Immature natural killer cell (primary cell): Measurements from ENCODE around the gene GAPDHS. TPM values are rescaled to one million over a fixed set of nuclear protein-coding genes. Genes with fewer than 3 reads are reported as not detected.
A peak's percentile ranks its signal among the peaks of the same experiment; 100 is the strongest.

ENCODE experiments used
- DNase-seq, 3 donors: peaks; one replicate each; pipeline ENCODE4 v3.0.0; 2022; ENCODE audit warnings: mixed read lengths in 1 of 3
- H3K27ac Mint-ChIP-seq, 6 donors: one replicate each; pipeline ENCODE4 v1.8.0; 2020; ENCODE audit warnings: mixed read lengths in 6 of 6, mild to moderate bottlenecking in 5 of 6, inconsistent platforms in 4 of 6, moderate library complexity in 3 of 6
- H3K27me3 Mint-ChIP-seq, 3 donors: one replicate each; pipeline ENCODE4 v1.8.0; 2020 to 2021; ENCODE audit warnings: low read depth in 3 of 3, mild to moderate bottlenecking in 3 of 3, mixed read lengths in 3 of 3, moderate library complexity in 3 of 3, inconsistent platforms in 1 of 3
- H3K36me3 Mint-ChIP-seq, 3 donors: one replicate each; pipeline ENCODE4 v1.8.0; 2020; ENCODE audit warnings: mixed read lengths in 3 of 3, inconsistent platforms in 2 of 3, mild to moderate bottlenecking in 2 of 3
- H3K4me1 Mint-ChIP-seq, 2 donors: one replicate each; pipeline ENCODE4 v1.8.0; 2020; ENCODE audit warnings: inconsistent platforms in 2 of 2, mild to moderate bottlenecking in 2 of 2, mixed read lengths in 2 of 2, moderate library complexity in 1 of 2
- H3K4me3 Mint-ChIP-seq, 5 donors: one replicate each; pipeline ENCODE4 v1.8.0; 2020; ENCODE audit warnings: mild to moderate bottlenecking in 5 of 5, mixed read lengths in 5 of 5, inconsistent platforms in 3 of 5, moderate library complexity in 3 of 5
- H3K9me3 Mint-ChIP-seq, 6 donors: one replicate each; pipeline ENCODE4 v1.8.0; 2020; ENCODE audit warnings: mild to moderate bottlenecking in 6 of 6, mixed read lengths in 6 of 6, inconsistent platforms in 4 of 6, moderate library complexity in 3 of 6
- polyA plus RNA-seq, 3 donors: library from polyadenylated mRNA; unstranded; fragments of 300-500 nt; fragmentation: Illumina TruSeq; gene quantifications; one replicate each; pipeline ENCODE4 v1.2.3, GENCODE V29; 2021

Gene GAPDHS
- polyA plus RNA-seq, 3 donors from 2014 or later, result not detected

GRCh38 chr19:35500611-35501010, 32.6 kb upstream of the GAPDHS start:
- no peaks in the 10 kb centered on the region for H3K36me3 Mint-ChIP-seq
- H3K27me3 Mint-ChIP-seq, result peaks cover 0 to 7% (median 3%) of the 10 kb centered on the region in 3 donors
- no peak overlapping the region for H3K4me3 Mint-ChIP-seq
- H3K27ac Mint-ChIP-seq, result no peak overlapping the region
- no peaks in the 10 kb centered on the region for H3K9me3 Mint-ChIP-seq
- DNase-seq, result no peak
- H3K4me1 Mint-ChIP-seq, result peaks cover 0 to under 1% of the 10 kb centered on the region in 2 donors

- H3K36me3 Mint-ChIP-seq, result peaks cover 0 to 6% (median 0%) of the 10 kb centered on the region in 3 donors
- H3K4me3 Mint-ChIP-seq, result no peak overlapping the region
- H3K27me3 Mint-ChIP-seq, result peaks cover 0 to 7% (median 5%) of the 10 kb centered on the region in 3 donors
- no peaks in the 10 kb centered on the region for H3K4me1 Mint-ChIP-seq
- no peaks in the 10 kb centered on the region for H3K9me3 Mint-ChIP-seq
- DNase-seq, result no peak
- no peak overlapping the region for H3K27ac Mint-ChIP-seq
These were observed 31.6 kb upstream of the GAPDHS start for GRCh38 chr19:35501684-35502083.

DNA sequence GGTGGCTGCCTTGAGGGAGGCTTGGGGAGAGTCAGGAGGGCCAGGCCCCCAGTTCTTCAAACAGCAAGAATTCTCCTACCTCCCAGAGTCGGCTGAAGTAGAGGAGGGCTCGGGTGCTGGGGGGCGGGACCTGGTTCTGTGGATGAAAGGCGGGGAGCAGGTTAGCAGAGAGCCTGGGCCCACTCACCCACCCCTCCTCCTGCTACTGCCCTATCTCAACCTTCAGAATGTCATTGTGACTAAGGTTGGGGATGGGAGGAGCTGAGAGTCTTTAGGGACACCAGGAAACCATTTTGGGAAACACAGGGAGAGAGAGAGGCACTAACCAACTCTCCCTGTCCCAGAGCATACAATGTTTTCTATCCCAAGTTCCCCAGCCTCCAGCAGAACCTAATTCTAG, 30.5 kb upstream of the GAPDHS start:
- Mint-ChIP-seq H3K9me3 (no peaks in the 10 kb centered on the region), H3K36me3 (peaks cover 0 to 6% (median 0%) of the 10 kb centered on the region in 3 donors), H3K4me1 (no peaks in the 10 kb centered on the region), H3K4me3 (no peak overlapping the region), H3K27me3 (peaks cover 0 to 7% (median 5%) of the 10 kb centered on the region in 3 donors), H3K27ac (no peak overlapping the region)
- DNase-seq, result no peak

- DNase-seq, result no peak
- Mint-ChIP-seq H3K9me3 (no peaks in the 10 kb centered on the region), H3K27me3 (peaks cover 1 to 6% (median 6%) of the 10 kb centered on the region in 3 donors), H3K27ac (peak overlapping the region in 1 of 6 donors; percentile 24), H3K4me1 (peaks cover 22 to 28% of the 10 kb centered on the region in 2 donors), H3K4me3 (no peak overlapping the region), H3K36me3 (peaks cover 0 to 6% (median 0%) of the 10 kb centered on the region in 3 donors)
These were observed 27.2 kb upstream of the GAPDHS start for GRCh38 chr19:35506011-35506410.

DNA sequence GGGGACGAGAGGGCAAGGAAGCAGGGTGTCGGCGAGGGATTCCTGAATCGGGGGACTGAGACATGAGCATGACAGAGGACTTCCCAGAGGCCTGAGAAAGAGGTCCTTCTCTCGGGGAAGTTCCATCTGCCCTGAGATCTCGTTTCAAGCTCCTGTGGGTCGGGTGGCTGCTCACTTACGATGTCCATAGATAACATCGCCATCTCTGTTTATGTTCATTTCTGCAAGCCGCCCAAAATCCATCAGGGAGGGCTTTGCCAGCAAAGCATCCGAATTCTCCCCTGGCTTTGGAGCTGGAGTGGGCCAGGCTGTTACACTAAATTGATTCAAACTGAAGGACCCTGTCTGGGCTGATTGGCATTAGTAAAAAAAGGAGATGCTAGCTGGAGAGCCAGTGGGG, 25.7 kb upstream of the GAPDHS start:
- no peaks in the 10 kb centered on the region for H3K9me3 Mint-ChIP-seq
- peaks cover 22 to 28% of the 10 kb centered on the region in 2 donors for H3K4me1 Mint-ChIP-seq
- H3K4me3 Mint-ChIP-seq, result no peak overlapping the region
- H3K27ac Mint-ChIP-seq, result no peak overlapping the region
- H3K36me3 Mint-ChIP-seq, result peaks cover 0 to 6% (median 0%) of the 10 kb centered on the region in 3 donors
- peaks cover 1 to 6% (median 6%) of the 10 kb centered on the region in 3 donors for H3K27me3 Mint-ChIP-seq
- no peak for DNase-seq

GRCh38 chr19:35508129-35508528, 25.1 kb upstream of the GAPDHS start:
- no peak for DNase-seq
- Mint-ChIP-seq H3K4me1 (peaks cover 22 to 28% of the 10 kb centered on the region in 2 donors), H3K27me3 (peaks cover 1 to 6% (median 6%) of the 10 kb centered on the region in 3 donors), H3K9me3 (no peaks in the 10 kb centered on the region), H3K27ac (peak overlapping the region in 5 of 6 donors; percentile 8 to 33 (median 18)), H3K4me3 (peak overlapping the region in 3 of 5 donors; percentile 25 to 41 (median 40)), H3K36me3 (peaks cover 0 to 6% (median 0%) of the 10 kb centered on the region in 3 donors)

DNA sequence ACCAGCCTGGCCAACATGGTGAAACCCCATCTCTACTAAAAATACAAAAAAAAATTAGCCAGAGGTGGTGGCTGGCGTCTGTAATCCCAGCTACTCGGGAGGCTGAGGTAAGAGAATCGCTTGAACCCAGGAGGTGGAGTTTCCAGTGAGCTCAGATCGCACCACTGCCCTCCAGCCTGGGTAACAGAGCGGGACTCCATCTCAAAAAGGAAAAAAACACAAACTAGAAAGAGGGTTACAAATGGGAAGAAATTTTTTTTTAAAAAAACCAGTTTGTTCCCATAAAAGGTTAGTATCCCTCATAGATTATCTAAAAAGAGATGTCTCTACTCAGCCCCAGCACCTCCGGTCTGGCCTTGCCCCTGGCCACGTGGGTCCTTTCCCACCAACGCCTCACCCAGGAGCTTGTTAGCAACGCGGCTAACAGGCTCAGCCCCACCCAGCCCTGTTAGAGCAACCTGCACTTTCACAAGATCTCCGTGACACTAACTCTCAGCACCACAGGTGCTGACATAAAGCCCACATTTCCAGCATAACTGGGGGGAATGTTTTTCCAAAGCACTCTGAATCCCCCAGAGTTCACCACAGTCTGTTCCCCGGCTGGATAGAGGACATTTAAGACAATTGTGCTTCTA, 24.1 kb upstream of the GAPDHS start:
- no peaks in the 10 kb centered on the region for H3K9me3 Mint-ChIP-seq
- H3K4me3 Mint-ChIP-seq, result peak overlapping the region; percentile 69 to 87 (median 84)
- H3K27me3 Mint-ChIP-seq, result peaks cover 1 to 8% (median 4%) of the 10 kb centered on the region in 3 donors
- H3K36me3 Mint-ChIP-seq, result peaks cover 0 to 6% (median 0%) of the 10 kb centered on the region in 3 donors
- peak; percentile 59 to 66 (median 59) for DNase-seq
- peak overlapping the region; percentile 6 to 85 (median 66) for H3K27ac Mint-ChIP-seq
- peaks cover 22 to 28% of the 10 kb centered on the region in 2 donors for H3K4me1 Mint-ChIP-seq

- no peaks in the 10 kb centered on the region for H3K9me3 Mint-ChIP-seq
- DNase-seq, result peak; percentile 67 to 70 (median 68)
- H3K36me3 Mint-ChIP-seq, result peaks cover 0 to 6% (median 0%) of the 10 kb centered on the region in 3 donors
- H3K4me3 Mint-ChIP-seq, result peak overlapping the region; percentile 69 to 87 (median 84)
- peak overlapping the region; percentile 30 to 85 (median 66) for H3K27ac Mint-ChIP-seq
- H3K4me1 Mint-ChIP-seq, result peaks cover 22 to 28% of the 10 kb centered on the region in 2 donors
- H3K27me3 Mint-ChIP-seq, result peaks cover 1 to 8% (median 7%) of the 10 kb centered on the region in 3 donors
These were observed 23.2 kb upstream of the GAPDHS start for GRCh38 chr19:35509861-35510625.

DNA sequence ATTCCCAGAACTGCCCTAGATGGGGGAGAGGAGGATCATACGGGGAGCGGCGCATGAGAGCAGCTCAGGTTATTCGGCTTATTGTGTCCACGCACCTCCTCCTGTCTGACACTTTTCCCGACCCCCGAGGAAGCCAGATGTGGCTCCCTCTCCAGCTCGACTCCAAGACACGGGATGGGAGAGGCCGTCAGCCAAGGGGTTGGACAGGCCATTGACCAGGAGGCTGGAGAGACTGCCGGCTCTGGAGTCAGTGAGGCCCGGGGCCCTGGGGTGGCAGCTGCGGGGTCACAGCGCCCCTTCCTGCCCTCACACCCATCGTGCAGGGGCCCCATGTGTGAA, 22.7 kb upstream of the GAPDHS start:
- Mint-ChIP-seq H3K27ac (peak overlapping the region in 3 of 6 donors; percentile 48 to 85 (median 78)), H3K4me3 (peak overlapping the region in 4 of 5 donors; percentile 69 to 86 (median 80)), H3K36me3 (peaks cover 0 to 6% (median 0%) of the 10 kb centered on the region in 3 donors), H3K4me1 (peaks cover 22 to 28% of the 10 kb centered on the region in 2 donors), H3K27me3 (peaks cover 4 to 6% (median 5%) of the 10 kb centered on the region in 3 donors), H3K9me3 (no peaks in the 10 kb centered on the region)
- no peak for DNase-seq

GRCh38 chr19:35511337-35511736, 21.9 kb upstream of the GAPDHS start:
- H3K4me3 Mint-ChIP-seq, result peak overlapping the region in 2 of 5 donors; percentile 51 to 69
- peaks cover 22 to 28% of the 10 kb centered on the region in 2 donors for H3K4me1 Mint-ChIP-seq
- H3K9me3 Mint-ChIP-seq, result no peaks in the 10 kb centered on the region
- no peak overlapping the region for H3K27ac Mint-ChIP-seq
- DNase-seq, result no peak
- peaks cover 0 to 1% (median 0%) of the 10 kb centered on the region in 3 donors for H3K36me3 Mint-ChIP-seq
- peaks cover 3 to 7% (median 7%) of the 10 kb centered on the region in 3 donors for H3K27me3 Mint-ChIP-seq

GRCh38 chr19:35512831-35513627, 20.2 kb upstream of the GAPDHS start:
- Mint-ChIP-seq H3K4me3 (no peak overlapping the region), H3K27me3 (peaks cover 3 to 7% (median 7%) of the 10 kb centered on the region in 3 donors), H3K36me3 (no peaks in the 10 kb centered on the region), H3K9me3 (no peaks in the 10 kb centered on the region), H3K4me1 (peaks cover 22 to 26% of the 10 kb centered on the region in 2 donors), H3K27ac (no peak overlapping the region)
- DNase-seq, result no peak

DNA sequence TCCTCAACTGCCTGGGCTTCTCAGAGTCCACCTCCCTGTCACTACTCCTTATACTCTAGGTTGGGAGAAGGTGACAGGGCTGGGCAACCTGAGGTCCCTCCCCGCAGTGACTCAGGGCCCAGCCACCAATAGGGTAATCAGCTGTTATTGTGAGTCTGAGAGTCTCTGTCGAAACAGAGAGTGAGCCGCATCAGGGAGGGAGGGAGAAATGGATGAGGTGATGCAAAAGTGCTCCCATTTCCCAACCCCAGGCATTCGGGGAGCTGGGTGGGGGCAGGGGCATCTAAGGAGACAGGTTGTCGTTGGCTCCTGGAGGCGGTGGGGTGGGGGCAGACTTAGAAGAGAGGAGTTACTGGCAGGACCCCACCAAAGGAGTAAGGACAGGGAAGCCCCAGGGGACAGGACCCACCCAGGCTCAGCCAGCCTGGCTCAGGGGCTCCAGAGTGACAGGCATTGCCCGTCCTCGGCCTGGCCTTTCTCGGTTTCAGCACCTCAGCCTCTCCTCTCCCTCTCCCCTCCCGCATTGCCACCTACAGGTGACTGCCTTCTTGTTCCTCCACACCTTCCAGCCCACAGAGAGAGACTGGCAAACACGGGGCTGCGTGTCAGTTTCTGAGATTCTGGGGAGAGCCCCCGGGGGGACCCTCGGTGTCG, 19.5 kb upstream of the GAPDHS start, which contains the start of gene DMKN:
DMKN (minus strand) TSS at position 22 of the 654 bp plus-strand sequence. CDS start 174 bp downstream, outside the sequence.
- DNase-seq, result no peak
- Mint-ChIP-seq H3K9me3 (no peaks in the 10 kb centered on the region), H3K4me1 (peaks cover 19% of the 10 kb centered on the region in 2 donors), H3K27ac (no peak within 1 kb of the TSS), H3K27me3 (peaks cover 3 to 10% (median 10%) of the 10 kb centered on the region in 3 donors), H3K36me3 (no peaks in the 10 kb centered on the region), H3K4me3 (no peak within 1 kb of the TSS)

DNA sequence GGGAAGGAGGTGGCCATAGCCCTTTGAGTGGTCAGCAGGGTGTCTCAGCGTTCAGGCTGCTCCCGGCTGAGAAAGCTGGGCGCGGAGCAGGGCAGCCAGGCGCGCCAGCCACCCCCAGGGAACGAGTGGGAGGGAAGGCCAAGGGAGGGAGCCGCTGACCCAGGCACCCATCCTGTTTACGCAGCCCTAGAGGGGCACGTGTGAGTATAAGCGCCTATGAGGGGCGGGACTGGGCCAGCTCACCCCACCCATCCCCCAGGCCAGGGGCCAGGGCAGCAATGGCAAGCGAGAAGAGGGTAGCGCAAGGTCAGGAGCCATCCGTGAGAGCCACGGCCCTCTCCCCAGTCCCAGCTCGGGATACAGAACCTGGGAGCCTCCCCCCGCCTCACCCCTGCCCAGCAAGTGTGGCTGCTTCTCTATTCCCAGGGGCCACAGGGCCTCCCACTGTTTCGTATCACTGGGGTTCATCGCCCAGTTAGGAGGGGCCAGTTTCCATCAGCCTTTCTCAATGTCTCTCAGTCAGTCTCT, 18.9 kb upstream of the GAPDHS start:
- Mint-ChIP-seq H3K4me1 (peaks cover 13 to 15% of the 10 kb centered on the region in 2 donors), H3K9me3 (no peaks in the 10 kb centered on the region), H3K4me3 (no peak overlapping the region), H3K27me3 (peaks cover 3 to 10% (median 10%) of the 10 kb centered on the region in 3 donors), H3K36me3 (no peaks in the 10 kb centered on the region), H3K27ac (no peak overlapping the region)
- DNase-seq, result no peak
